Glomerular endothelial cell (primary cell): ENCODE measurements around the gene RNASET2. TPM values are rescaled to one million over a fixed set of nuclear protein-coding genes. Genes with fewer than 3 reads are reported as not detected.

Experiments used
- DNase-seq: peaks from one replicate; pipeline ENCODE4 v3.0.0-alpha.2; 2011; ENCODE audit warnings: low read depth, low spot score; ENCODE audit errors: extremely low read depth
- total RNA-seq: library from RNA; depleted of rRNA; stranded (reverse); fragments of >200 nt; gene quantifications from 2 replicates; pipeline ENCODE4 v1.2.3, GENCODE V29; 2015

The RNASET2 gene
- 23.1 and 34.7 TPM in 2 replicates for total RNA-seq

GRCh38 chr6:166956444-166957086 is at the start of gene RNASET2:
Gene RNASET2, minus strand, starts transcription at chr6:166956550. Its CDS starts 368 bp downstream, at chr6:166956182.
- no peak for DNase-seq

GRCh38 chr6:167005350-167006159 is 49.2 kb upstream of the RNASET2 start:
- DNase-seq = no peak

- DNase-seq = no peak
Measured at GRCh38 chr6:167000759-167001158, 44.4 kb upstream of the RNASET2 start.

- DNase-seq = no peak
Measured at GRCh38 chr6:166999884-167000253, 43.5 kb upstream of the RNASET2 start.

- peak; percentile 36 for DNase-seq
Measured at GRCh38 chr6:166999145-166999883, 43.0 kb upstream of the RNASET2 start, which contains the start of gene CEP43. Gene CEP43, plus strand, starts transcription at chr6:166999397. Its CDS starts 16 bp downstream, at chr6:166999413.

GRCh38 chr6:166998256-166999144 is 42.1 kb upstream of the RNASET2 start:
- no peak for DNase-seq

- no peak for DNase-seq
Measured at GRCh38 chr6:166997768-166998255, 41.5 kb upstream of the RNASET2 start.

GRCh38 chr6:166997348-166997747 is 41.0 kb upstream of the RNASET2 start:
- no peak for DNase-seq

- DNase-seq = no peak
Measured at GRCh38 chr6:166996406-166996805, 40.1 kb upstream of the RNASET2 start.

GRCh38 chr6:166989427-166990032 is 33.2 kb upstream of the RNASET2 start:
- no peak for DNase-seq

- DNase-seq = no peak
Measured at GRCh38 chr6:166988674-166989201, 32.4 kb upstream of the RNASET2 start.

- DNase-seq = no peak
Measured at GRCh38 chr6:166987930-166988329, 31.6 kb upstream of the RNASET2 start.

- DNase-seq = no peak
Measured at GRCh38 chr6:166987448-166987847, 31.1 kb upstream of the RNASET2 start.

GRCh38 chr6:166980738-166981137 is 24.4 kb upstream of the RNASET2 start:
- DNase-seq = no peak

- DNase-seq = no peak
Measured at GRCh38 chr6:166977621-166978525, 21.5 kb upstream of the RNASET2 start.

- DNase-seq = no peak
Measured at GRCh38 chr6:166976636-166977035, 20.3 kb upstream of the RNASET2 start.

GRCh38 chr6:166972101-166972500 is 15.8 kb upstream of the RNASET2 start:
- DNase-seq = no peak

- DNase-seq = no peak
Measured at GRCh38 chr6:166971271-166971670, 14.9 kb upstream of the RNASET2 start.

- DNase-seq = no peak
Measured at GRCh38 chr6:166970776-166971175, 14.4 kb upstream of the RNASET2 start.
